Measurements from ENCODE around the gene HMGN2.
A peak's percentile ranks its signal among the peaks of the same experiment; 100 is the strongest.

The HMGN2 gene

GRCh38 chr1:26469558-26469957, 2.7 kb upstream of the HMGN2 start:
- DNase-seq (ENCODE audit: low read depth): no peak
- no peak overlapping the region for H3K4me3 ChIP-seq (ENCODE audit: low read length)
- TF ChIP-seq CTCF (IDR thresholded peaks at IDR 0.05; ENCODE audit: insufficient read depth, low read depth, low read length, missing control alignments): no peak

- H3K4me3 ChIP-seq (ENCODE audit: low read length): peak overlapping the region; percentile 76
- no peak for TF ChIP-seq CTCF (IDR thresholded peaks at IDR 0.05; ENCODE audit: insufficient read depth, low read depth, low read length, missing control alignments)
- DNase-seq (ENCODE audit: low read depth): peak; percentile 71
Measured at GRCh38 chr1:26470878-26471497, 1.3 kb upstream of the HMGN2 start.

- peak; percentile 59 for DNase-seq (ENCODE audit: low read depth)
- TF ChIP-seq CTCF (IDR thresholded peaks at IDR 0.05; ENCODE audit: insufficient read depth, low read depth, low read length, missing control alignments): no peak
- H3K4me3 ChIP-seq (ENCODE audit: low read length): peak overlapping the region; percentile 76
Measured at GRCh38 chr1:26471498-26472319, 531 bp upstream of the HMGN2 start.

- peak; percentile 93 for DNase-seq (ENCODE audit: low read depth)
- TF ChIP-seq CTCF (IDR thresholded peaks at IDR 0.05; ENCODE audit: insufficient read depth, low read depth, low read length, missing control alignments): no peak
- peak overlapping the region; percentile 76 for H3K4me3 ChIP-seq (ENCODE audit: low read length)
Measured at GRCh38 chr1:26472901-26473845, 933 bp downstream of the HMGN2 start.

GRCh38 chr1:26474818-26475217, 2.6 kb downstream of the HMGN2 start:
- no peak overlapping the region for H3K4me3 ChIP-seq (ENCODE audit: low read length)
- TF ChIP-seq CTCF (IDR thresholded peaks at IDR 0.05; ENCODE audit: insufficient read depth, low read depth, low read length, missing control alignments): no peak
- DNase-seq (ENCODE audit: low read depth): no peak

GRCh38 chr1:26475989-26476388, 3.7 kb downstream of the HMGN2 start:
- no peak for TF ChIP-seq CTCF (IDR thresholded peaks at IDR 0.05; ENCODE audit: insufficient read depth, low read depth, low read length, missing control alignments)
- no peak overlapping the region for H3K4me3 ChIP-seq (ENCODE audit: low read length)
- no peak for DNase-seq (ENCODE audit: low read depth)
